ENCODE data around the gene SMIM1.

- no peak for TF ChIP-seq CTCF (conservative IDR thresholded peaks at IDR 0.05 in 1 of 2, IDR thresholded peaks at IDR 0.05 in 1 of 2; ENCODE audit: low read depth in 1 of 2, low read length in 2 of 2)
- TF ChIP-seq EZH2 (IDR thresholded peaks at IDR 0.05; ENCODE audit: low read length, missing control alignments), result no peak
These were observed 32.5 kb upstream of the SMIM1 start for GRCh38 chr1:3740042-3740441.

Measured in fibroblast of lung (primary cell).